HG02759 (cell line): ENCODE results near the gene PACRG.

Experiments
- ATAC-seq: cut with Tn5 transposase; IDR thresholded peaks from one replicate; pipeline ENCODE4 v1.9.1; 2021; ENCODE audit warnings: mild to moderate bottlenecking, moderate library complexity; ENCODE audit not compliant: unreplicated experiment

Gene PACRG

DNA sequence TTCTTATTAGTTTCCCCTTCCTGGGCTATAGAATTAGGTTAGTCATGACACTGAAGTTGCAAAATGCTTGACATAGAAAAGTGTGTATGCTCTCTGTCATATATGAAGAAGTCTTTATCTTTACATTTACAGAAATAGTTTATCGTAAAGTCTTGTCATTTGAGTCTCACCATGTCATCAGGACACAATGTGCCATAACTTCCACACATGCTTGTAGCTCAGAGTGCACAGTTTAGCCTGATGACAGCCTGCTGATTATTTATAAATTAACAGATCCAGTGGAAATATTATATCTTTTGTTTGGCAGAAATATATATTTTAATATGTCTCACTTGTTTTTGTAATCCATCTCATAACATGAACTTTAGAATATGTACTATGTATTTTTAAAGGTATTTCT lies 399.8 kb downstream of the PACRG start:
- ATAC-seq, result no peak

DNA sequence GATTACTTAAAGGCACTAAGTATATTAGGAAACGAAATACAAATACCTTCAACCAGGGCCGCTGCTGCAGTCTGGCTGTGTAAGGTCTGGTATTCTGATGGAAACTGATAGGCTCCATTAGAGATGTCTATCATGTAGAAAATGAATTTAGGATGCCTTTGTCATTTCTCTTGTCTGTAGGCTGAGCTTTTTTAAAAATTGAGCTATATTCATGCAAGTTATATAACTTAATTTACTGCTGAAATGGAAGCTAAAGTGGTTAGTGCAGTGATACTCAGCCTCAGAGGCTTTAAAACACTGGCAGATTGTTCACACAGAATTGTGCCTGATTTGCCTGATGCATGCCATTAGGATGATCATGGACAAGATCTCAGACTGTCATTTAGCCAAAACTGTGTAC lies 400.6 kb downstream of the PACRG start:
- no peak for ATAC-seq

DNA sequence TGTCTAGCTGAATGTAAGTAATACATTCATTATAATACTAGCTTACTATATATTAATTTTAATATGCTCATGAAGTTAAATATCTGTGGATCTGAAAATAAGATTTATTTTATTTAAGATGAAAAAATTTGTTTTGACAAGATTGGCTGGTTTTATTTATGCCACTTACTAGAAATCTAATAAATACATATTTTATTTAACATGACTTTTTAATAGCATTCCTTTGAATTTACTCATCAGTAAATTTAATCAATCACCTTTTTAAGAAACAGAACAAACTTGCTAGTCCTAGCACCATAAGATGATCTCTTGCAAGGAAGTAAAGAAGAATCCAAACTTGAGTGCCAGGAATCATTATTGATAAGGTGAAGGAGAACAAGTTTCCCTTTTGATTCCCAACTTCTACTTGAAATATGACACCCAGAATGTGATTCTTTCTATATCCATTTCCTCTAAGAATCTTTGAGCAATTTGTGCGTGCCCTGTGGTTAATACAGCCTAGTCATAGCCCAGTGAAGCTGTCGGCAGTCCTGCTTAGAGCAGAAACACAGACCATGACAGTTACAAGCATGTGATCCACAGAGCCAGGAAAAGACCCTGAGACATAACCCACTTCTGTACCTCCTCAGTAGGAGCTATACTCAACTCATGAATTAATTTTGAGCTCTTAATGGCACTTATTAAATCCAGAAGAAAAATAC lies 404.4 kb downstream of the PACRG start:
- no peak for ATAC-seq

DNA sequence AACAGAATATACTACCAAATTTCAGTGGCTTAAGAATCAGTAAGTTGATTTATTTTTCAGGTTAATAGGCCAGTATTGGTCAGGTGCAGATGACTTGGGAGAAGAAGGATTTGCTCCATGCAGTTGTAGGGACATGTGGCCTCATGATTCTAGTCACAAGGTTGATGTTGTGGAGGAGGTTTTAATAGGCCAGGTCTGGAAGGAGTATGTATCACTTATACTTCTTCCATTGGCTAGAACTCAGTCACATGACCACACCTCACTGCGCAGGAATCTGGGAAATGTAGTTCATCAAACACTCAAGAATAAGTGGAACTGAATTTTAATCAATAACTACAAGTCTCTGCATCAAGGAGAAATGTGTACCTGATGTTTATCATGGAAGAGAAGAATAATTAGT lies 405.2 kb downstream of the PACRG start:
- ATAC-seq, result no peak

DNA sequence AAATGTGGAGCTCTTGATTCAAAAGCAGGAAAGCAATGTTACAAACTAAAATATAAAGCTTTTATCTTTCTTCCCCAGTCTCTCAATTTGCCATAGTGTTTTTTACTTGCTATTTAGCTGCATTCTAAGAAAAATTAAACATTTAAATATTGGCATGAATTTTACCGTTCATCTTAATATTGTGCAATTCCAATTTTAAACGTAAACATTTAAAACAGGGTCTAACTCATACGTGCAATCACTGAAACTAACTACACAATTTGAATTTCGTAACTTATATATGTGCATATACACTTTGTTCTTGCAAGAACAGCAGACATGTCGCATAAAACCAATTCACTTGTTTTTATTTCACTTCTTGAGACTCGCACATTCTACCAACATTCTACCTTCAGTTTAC lies 405.9 kb downstream of the PACRG start:
- no peak for ATAC-seq

DNA sequence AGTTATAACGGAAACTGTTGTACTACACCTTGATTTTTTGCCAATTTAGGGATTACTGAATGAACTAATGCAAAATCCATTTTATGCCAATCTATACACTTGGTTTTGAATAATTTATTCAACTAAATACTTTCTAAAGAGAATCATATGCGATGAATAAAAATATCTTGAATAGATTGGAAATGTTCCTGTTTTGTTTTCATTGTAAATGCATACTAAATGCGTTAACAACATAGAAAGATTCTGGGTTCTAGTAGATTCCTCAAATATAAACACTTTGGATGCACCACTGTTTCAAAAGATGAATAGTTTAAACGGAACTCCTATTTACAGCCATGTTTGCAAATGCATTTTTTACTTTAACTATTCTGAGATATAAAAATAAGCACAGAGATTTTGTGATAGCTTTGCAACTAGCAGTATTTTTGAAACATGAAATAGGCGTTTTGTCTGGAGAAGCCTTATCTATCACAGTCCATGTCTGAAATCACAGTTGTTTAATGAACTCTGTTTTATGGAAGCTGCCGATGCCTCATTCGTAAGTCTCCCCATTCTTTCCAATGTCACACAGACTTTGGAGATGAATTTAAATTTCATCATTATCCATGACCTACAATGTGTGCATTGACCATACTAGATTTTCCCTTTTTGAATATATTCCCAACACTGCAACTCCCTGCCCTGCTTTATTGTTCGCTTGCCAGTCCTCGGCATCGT lies 409.1 kb downstream of the PACRG start:
- ATAC-seq, result no peak

DNA sequence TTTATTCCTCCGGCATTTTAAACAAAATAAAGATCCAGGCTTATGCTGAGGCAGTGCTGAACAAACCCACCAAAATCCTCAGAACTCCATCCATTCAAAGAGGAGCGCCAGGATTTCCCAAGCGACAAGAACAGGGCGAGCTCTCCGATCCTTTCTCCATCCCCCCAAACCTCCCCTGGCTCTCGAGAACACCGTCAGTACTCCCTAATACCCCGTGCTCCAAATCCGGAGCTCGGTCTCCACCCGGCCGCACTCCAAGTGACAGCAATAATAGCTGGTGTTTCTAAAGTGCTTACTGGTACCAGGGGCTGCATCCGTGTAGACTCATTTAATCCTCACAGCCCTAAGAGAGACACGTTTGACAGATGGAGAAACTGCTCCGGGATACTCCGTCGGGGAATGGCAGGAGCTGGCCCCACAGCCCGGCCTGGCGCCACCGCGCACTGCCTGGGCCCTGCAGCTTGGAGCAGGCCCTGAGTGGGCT lies 409.7 kb downstream of the PACRG start:
- ATAC-seq, result no peak

DNA sequence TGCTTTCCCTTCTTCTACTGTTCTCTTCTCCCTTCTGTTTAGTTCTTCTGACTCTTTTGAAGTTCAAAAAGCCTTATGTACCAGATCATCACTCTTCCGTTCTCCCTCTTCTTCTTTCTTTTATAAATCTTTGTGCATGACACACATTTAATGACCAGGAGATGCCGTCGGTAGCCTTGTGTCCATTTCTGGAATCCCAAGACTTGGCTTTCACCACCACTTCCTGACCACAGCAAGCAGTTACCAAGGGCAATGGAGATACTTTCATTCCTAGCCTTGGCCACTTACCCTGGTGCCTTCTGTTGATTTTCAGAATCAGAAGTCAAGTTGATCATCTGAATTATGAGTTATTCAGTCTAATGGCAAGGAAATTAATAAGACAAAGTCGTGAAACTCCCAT lies 418.3 kb downstream of the PACRG start:
- ATAC-seq, result no peak

DNA sequence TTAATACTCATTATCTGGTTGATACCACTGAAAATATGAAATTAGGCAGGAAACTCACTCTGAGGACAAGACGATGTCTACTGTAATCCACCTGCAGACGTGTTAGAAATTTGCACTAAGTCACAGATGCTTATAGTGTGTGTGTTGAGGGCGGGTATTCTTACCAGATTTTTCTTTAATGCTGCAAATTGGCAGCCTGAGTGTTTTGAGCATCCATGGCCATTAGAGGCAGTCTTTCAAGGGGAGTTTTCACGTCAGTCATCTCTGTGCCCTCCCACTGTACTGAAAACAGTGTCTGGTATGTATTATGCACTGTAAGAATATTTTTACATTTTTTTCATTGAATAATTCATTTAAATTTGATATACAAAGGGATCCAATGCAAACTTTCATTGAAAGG lies 420.2 kb downstream of the PACRG start:
- no peak for ATAC-seq

DNA sequence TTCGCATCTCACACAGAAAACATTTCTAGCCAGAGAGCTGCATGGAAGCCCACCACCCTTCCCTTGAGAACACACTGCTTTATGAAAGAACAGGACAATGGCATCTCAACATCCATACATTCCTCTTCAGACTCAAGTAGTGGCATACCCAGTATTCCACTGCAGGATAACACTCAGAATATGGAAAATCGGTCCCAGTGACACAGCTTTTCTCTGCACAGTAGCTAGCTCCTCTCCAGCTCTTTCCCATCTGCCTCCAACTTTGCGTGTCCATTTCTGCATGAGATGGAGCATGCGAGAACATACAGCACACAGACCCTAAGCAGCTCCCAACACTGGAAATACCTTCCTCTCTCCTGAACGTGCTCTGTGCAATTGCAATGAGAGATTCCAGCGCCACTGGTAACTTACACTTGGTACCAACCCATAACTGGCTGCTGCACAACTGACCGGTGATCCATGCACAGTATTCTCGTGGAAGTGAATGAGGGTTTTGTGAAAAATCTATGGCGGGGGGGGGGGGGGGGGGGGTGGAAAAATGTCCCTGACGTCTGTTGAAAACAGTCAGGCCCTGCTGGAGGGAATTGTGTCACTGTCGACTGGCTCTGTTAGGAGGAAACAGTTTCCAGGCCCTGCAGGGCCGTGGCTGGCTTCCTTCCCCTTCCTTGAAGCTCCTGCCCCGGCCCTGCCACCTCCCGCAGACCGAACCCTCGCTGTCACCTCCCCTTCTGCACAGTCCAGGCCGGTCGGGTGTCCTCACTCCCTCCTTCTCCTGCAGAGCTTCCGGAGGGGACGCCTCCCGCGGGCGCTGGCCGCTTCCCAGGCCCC lies 420.9 kb downstream of the PACRG start:
- ATAC-seq, result no peak

DNA sequence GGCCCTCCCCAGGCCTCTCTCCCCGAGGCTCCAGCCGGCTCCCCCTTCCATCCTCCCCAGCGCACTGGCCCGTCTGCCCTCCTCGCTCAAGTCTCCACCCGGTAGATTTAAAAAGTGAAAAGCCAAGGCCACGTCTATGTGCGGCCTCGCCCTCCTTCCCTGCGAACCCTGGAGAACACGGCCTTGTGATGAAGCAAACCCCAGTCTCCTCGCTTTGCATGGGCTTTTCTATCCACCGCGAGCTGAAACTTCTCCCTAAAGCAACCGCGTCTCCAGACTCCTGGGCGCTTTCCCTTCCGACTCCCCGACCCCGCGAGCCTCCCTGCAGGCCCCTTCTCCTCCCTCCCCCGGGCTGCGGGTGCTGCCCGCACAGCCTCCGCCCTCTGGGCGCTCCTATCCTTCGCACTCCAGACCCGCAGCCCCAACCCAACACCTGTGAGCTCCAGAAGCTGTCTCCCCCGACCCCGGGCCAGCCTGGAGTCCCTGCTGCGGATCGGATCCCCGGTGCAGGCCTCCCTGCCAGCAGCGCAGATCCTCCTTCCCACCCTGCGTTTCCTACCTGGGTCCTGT lies 421.6 kb downstream of the PACRG start:
- ATAC-seq, result no peak

DNA sequence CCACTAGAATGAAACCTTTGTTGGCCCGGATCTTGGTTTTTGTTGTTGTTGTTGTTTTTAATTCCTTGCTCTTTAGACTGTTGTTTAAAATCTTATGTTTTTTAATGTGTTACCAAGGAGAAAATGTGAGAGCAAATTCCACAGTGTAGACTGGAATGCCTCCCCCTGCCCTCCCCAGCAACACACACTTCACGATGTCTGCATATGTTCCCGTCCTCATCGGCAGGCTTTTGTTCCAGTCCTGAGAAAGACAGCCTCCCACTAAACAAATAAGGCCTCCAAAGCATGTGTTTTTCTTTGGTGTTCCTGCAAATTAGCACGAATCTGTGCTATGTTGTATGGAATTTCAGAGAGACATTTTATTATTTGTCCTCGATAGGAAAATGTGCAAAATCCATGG lies 423.4 kb downstream of the PACRG start:
- no peak for ATAC-seq

DNA sequence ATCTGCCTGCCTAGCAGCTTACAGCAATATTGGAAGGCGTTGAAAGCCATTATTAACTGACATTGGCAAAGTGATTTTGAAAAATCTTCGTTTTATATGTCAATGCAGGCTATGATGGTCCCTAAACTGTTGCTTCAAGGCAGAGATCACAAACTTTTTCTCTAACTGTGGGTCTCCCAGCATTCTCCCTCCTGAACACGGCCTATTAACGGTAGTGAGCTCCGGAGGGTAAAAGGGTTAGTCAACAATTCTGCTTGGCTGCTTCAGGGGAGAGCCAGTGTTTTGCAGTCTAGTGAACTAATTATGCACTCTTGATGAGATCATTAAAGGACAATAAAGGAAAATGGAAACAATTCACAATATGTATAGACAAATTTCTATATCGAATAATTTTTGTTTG lies 424.9 kb downstream of the PACRG start:
- no peak for ATAC-seq

DNA sequence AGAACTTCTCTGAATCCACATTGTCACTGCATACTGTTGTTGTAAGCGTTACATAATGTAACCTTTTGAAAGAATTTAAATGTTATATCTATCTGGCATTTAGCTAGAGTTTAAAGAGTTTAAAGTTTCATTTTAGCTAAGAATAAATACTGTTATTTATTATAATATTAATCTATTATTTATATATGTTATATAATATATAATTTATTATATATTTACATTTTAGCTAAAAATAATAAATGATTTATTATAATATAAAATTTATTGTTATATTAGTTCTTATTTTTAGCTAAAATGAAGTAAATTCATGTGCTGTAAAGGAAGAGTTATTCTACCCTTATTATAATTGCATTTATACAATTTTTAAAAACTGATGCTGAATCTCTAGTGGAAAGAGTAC lies 431.3 kb downstream of the PACRG start:
- ATAC-seq, result no peak

DNA sequence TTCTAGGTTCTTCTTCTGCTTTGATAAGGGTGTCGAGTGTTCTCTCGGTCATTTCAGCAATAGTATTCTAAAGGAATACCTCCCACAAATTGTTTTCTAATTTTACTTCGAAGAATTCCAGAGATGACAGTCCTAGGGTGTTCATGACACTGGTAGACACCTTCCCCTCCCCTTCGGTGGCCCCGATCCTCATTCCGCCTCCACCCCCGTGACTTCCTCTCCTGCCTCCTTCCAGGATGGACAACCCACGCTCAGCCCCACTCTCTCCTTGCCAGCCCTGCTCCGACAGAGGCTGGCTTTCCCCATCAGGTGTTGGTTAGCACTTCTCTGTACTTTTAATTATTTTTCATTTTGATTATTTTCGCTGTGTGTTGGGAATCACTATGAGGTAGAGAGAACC lies 431.9 kb downstream of the PACRG start:
- ATAC-seq, result no peak

DNA sequence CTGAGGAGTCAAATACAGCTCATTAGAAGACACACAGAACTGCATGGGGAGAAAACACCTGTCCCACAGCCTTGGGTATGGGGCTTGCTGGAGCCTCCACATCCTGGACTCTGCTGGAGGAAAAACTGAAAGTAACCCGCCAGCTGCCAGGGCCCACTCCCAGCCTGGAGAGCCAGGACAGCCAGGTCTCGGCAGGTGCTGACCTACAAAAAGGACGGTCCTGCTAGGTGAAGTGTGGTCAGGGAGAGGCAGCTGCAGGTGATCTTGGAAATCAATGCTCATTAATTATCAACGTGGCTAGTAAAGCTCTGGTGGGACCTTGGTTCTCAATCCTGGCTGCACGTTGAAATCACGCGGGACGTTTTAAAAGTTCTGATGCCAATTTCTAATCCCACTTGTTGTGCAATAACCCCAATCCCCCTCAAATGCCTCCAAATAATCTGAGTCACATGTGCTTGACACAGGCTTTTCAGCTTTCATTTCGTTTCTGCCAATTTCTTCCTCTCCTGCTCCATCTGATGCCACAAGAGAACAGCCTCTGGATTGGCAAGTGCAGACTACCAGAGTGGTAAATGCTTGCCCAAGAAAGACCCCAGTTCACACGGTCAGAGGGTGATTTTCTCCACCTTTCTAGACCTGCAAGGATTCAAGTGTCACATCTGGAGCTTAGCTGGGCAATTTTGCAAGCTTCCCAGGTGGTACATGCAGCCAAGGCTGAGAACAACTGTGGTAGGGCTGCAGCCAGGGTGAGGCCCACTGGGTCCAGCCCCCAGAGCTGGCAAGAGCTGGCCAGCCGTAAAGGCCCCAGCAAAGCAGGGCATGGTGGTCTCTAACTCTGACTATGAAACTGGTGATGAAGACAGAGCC lies 434.5 kb downstream of the PACRG start:
- ATAC-seq, result no peak

DNA sequence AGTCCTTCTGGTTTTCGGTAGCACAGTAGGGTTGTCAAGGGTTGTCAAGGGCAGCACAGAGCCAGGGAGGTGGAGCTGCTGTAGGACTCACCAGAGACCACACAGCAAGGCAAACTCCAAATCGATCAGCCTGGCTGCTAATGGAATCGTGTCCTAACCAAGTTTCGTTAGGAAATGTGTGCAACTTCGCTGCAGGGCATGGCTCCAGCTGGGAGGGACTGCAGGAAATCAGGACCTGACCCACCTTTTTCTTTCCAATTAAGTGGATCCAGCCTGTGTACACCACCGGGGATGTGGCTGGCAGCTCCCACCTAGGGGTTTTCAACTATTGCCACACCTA lies 435.1 kb downstream of the PACRG start:
- ATAC-seq, result no peak

DNA sequence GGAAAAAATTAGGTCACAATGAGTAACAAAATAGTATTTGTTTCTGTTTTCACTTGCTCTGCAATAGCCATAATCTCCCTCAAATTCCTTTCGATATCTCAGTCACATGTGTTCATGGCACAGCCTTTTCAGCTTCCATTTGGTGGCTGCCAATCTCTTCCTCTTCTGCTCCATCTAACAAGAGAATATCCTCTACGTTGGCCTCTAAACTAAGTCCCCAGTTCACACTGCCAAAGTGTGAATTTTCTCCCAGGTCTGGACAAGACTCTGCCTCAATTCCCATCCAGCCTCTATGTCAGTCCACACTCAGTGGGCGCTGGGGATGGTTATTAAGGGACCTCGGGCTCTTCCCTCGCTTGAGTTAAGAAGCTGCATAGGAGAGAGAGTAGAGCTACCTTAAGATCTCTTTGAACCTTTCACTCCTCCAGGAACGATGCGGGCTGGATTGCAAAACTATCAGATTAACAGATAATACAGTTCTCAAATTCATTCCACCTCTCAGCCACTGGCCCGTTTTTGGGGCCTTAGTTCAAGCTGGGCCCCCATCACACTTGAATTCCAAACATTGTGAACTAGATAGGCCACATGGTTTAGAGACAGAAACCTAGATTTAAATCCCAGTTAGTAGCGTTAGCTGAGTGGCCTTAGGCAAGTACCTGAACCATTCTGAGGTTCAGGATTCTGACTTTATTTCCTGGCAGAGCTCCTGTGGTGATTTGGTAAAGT lies 436.6 kb downstream of the PACRG start:
- ATAC-seq, result no peak

DNA sequence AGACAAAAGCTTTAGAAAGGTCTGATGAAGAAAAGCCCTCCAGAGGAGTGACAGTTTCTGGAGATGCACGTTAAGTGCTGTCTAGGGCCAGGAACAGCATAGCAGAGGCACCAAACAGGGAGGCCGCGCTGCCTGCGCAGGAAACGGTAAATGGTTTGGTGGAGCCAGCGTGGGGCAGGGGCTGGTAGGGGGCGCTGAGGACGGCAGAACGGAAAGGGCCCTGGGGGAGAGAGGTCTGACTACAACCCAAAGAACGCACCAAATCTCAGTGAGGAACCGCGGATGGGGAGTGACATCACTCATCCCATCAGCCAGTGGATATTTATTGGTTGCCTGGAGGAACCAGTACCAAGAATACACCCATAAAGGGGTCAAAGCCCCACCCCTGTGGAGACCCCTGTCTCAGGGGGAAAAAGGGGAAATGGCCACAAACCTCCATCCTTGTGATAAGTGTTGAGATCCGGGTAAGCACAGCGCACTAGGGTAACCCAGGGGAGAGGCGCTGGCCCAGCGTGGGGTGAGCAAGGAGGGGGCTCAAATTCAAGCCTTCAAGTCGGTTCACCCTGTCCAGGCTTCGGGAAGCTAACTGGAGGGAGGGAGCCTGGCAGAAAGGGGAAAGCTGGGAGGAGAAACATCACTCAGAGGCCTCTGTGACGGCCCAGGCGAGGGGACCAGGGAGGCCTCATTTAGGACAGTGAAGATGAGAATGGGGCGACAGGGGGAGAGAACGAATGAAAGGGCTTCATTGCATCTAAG lies 437.6 kb downstream of the PACRG start:
- ATAC-seq, result no peak
